ENCODE results near the gene ANKRD52.
"Not testable (repeated sequence)": the region's sequence is repeated elsewhere in the genome, so short reads cannot be mapped to it uniquely, and the experiment has no call there.

ANKRD52 gene

DNA sequence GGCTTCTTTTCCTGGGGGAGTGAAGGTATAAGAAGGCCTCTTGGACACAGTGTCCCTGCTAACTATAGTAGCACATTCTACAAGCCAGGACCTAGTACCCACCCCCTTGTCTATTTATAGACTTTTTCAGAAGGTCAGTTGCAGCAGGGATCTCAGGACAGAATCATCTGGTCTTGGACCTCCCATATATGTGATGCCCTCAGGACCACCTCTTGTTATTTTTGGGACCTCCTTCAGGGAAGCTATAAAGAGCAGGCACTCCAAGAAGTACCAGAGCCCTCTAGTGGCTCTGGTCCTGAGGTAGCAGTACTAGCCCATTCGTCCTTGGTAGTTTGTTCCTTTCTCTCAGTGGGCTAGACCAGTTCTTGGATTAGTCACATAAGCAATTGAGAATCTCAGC, 12.8 kb upstream of the ANKRD52 start:
- peak; percentile 16 for DNase-seq

DNA sequence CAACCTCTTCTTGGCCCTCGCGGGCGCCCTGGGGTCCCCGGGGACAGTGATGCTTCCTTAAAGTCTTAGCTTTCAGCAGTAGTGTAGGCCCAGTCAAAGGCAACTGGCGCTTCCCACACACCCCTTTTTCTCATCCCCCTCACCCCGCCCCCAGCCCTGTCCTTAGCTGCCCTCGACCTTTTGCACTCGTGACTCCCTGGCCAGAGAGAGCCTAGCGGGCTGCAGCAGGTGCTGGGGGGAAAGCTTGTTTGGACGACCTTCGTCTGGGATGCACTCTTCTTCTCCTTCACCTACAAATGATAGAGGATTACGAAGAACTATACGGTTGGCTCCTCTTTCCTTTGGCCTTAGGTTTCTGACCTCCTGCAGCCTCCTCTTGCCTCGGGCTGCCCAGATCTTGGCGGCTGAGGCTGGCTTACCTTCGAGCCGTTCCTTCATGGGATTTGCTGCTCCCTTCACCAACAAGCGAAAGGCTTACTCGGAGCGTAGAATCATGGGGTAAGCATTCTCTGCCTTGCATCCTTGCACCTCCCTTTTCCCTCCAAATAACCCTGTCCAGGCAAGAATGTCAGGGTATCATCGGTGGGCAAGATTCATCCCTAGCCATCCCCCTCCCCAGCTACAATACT, 9.4 kb upstream of the ANKRD52 start:
- DNase-seq, result no peak

DNA sequence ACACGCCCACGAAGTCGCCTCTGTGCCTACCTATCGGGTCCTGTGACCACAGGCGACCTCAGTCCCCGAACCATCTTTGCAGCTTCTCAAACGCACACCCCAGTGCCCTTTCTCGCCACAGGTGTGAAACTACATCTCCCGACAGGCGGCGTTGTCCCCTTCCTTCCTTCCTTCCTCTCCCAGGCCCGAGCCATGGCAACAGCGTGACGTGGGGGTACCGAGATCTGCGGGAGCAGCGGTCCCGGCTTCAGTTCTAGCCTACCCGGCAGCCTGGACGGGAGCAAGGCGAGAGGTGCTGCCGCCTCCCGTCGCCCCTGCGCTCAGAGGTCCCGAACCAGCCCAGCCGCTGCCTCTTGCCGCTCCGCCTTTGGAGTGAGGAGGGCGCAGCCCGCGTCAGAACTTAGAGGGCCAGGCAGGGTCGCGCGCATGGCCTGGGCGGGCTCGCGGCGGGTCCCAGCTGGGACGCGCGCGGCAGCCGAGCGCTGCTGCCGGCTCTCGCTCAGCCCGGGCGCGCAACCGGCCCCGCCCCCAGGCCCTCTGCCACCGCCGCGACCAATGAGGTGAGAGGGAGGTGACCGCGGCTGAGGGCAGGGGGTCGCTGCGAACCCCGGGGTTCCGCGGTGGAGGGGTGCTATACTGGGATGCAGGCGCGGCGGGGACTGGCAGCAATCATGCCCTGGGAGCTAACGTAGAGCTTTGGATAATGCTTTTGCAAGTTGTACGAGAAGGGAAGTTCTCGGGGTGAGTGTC, 8.7 kb upstream of the ANKRD52 start, which contains the start of gene COQ10A:
Gene COQ10A, plus strand, starts transcription at position 250 of the 750 bp plus-strand sequence. Its CDS starts 177 bp downstream, at position 427.
- DNase-seq, result peak; percentile 93

DNA sequence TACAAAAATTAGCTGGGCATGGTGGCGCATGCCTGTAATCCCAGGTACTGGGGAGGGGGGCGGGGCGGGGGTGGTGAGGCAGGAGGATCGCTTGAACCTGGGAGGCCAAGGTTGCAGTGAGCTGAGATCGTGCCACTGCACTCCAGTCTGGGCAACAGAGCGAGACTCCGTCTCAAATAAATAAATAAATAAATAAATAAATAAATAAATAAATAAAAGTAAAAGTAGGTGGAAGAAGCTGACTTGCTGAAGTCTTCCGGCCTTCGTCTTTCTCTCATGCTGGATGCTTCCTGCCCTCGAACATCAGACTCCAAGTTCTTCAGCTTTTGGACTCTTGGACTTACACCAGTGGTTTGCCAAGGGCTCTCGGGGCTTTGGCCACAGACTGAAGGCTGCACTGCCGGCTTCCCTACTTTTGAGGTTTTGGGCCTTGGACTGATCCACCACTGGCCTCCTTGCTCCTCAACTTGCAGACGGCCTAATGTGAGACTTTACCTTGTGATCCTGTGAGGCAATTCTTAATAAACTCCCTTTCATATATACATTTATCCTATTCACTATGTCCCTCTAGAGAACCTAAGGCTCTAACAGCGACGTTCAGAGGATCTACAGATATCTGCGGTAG, 8.0 kb upstream of the ANKRD52 start:
- not testable (repeated sequence) for DNase-seq

DNA sequence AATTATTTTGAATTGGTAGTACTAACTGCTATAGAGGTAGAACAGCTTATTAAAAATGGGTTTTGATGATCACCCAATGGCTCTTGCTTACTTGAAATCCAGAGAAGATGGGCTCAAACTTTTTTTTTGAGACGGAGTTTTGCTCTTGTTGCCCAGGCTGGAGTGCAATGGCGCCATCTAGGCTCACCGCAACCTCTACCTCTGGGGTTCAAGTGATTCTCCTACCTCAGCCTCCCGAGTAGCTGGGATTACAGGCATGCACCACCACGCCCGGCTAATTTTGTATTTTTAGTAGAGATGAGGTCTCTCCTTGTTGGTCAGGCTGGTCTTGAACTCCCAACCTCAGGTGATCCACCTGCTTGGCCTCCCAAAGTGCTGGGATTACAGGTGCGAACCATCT, 4.8 kb upstream of the ANKRD52 start:
- not testable (repeated sequence) for DNase-seq

DNA sequence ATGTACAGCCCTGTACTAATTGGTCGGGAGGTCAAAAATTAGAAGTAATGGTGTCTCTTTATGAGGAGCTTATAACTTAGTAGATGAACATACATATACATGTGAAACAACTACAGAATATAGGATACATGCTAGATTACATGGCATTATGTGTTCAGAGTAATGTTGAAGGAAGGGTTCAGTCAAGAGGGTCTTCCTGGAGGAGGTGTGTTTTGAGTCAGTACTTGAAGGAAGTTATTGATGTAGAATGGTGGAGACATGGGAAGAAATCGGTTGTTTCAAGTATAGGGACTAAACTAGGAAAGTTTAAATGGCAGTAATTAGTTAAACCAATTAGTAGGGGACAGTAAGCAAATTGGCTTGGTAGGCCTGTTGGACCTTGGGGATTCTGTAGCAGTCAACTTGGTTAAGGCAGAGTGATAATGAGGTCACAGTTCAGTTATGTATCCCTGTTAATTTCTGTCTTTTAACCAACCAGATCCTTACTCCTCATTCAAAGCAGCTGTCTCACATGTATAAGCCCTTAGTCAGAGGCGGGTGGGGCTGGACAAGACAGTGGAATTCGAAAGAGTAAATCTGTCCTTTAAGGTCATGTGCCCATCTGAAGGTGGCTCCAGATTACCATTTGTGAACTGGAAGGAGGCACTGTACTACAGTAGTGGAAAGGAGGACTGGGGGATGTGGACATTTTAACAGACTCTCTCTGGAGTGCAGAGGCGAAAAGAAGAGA, 3.5 kb upstream of the ANKRD52 start:
- no peak for DNase-seq

DNA sequence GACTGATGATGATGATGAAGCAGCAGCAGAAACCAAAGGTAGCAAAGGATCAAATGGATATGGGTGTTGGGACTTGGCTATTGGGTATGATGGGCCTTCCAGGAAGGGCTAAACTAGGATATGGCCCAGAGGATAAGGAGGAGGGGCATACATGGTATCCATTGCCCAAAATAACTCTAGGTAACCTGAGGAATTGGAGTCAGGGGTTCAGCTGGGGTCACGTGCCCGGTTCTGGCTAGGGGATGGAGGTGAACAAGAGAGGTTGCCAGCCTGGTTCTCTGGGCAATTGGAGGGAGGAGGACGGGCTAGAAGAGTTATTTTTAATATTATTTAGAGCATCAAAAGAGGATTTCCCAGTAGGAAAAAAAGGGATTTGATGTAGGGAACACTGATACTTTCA, 2.7 kb upstream of the ANKRD52 start:
- DNase-seq, result no peak

DNA sequence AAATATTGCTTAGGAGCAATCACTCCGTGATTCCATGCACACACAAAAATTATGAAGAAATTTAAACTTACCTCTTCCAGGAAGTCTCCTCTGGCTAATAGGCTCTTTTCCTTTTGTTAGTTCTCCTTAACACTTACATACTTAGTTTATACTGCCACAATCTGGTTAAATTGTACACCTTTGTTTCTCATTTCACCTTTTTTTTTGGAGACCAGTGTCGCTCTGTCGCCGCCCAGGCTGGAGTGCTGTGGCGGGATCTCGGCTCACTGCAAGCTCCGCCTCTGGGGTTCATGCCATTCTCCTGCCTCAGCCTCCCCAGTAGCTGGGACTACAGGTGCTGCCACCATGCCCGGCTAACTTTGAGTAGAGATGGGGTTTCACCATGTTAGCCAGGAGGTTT, 2.2 kb upstream of the ANKRD52 start:
- no peak for DNase-seq

DNA sequence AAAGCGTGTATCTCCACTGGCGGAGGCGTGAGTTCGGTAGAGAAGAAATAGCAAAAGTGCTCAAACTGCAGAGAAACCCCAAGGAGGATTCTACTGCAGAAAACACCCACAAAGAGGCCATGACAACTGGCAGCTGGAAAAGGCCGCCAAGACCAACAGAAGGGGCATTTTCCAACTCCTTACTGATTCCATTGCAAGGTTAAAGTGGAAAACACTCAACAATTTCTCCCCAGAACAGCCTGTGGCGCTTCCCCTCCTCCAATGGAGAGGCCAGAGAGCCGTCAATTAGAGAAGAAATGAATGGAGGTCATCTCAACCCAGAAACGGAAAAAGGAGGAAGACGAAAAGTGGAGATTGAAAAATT, 618 bp upstream of the ANKRD52 start:
- no peak for DNase-seq

DNA sequence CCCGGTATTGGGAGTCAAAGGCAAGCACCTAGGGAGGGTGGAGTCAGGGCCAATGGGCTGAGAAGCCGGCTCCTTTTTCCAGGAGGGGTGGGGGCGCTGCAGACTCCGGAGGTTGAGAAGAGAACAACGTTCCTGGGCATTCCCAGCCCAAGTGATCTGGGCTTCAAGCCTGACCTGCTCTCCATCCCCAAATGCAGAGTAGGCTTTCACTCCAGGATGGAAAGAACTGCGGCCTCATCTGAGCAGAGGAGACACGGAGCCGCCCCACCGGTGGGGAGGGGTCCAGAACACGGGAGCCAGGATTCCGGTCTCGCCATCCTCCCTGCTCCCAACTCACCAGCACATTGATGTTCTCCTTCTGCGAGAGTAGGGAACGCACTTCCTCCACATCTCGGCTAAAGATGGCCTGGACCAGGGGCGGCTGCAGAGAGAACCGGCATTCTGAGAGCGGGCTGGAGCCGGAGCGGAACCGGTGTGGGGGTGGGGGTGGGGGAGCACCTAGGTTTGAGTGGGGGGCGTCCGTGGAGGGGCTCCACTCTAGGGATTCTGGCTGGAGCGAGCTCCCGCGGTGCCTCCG, 605 bp downstream of the ANKRD52 start:
- peak; percentile 22 for DNase-seq

DNA sequence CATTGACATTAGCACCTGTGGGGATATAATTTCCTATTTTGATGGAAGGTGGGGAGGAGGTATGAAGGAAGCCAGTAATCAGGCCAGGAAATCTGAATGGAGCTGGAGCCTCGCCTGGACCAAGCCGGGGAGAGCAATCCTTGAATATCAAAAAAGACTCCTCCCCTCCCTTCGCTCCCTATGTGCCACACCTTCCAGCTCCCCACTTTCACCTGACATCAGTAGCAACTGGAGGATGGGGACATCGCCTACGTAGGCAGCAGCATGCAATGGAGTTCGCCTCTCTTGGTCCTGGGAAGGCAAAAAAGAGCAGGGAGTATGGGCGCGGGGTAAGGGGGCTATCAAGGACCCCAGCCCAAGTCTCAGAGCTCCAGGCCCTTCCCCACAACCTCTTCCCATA, 1.1 kb downstream of the ANKRD52 start:
- no peak for DNase-seq

DNA sequence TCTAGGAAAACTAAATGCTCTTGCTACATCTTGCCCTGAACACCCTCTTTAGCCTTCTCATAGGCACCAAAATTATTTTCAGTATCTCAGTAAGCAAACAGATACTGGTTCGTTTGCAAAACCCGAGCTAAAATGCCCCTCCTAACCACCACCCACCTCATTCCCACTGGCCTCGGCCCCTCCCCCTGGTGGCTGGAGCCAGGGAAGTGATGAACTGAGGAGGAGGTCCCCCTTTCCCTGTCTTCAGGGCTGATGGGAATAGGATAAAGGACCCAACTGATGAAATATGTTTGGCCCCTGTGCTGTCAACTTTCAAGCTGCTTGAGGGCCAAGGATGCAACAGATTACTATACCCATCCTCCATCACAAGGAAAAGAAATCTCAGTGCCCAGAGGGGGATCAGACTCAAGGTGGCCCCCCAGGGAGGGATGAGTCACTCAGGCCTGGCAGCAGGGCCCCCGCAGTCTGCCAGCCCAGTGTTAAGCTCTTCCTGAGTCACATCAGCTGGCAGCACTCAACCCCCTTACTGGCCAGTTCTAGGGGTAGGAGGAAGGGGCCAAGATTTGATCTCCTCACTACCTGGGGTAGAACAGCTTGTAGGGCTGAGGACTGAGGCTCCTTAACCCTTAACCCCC, 1.7 kb downstream of the ANKRD52 start:
- DNase-seq, result no peak

DNA sequence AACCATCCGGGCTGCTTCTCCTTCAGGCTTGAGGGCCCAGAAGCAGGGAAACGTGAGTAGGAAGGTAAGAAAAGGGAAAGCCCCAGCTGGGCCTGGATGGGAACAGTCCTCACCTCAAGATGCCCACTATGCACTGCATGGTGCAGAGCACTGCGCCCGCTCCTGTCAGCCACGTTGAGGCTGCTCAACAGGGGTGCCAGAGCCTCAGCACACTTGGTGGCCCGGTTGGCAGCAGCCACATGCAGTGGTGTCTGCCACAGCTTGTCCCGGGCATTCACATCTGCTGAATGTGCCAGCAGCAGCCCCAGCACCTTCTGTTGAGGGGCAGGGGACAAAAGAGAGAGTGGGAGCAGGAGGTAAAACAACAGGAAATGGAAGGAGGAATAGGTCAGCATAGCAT, 2.5 kb downstream of the ANKRD52 start:
- no peak for DNase-seq

DNA sequence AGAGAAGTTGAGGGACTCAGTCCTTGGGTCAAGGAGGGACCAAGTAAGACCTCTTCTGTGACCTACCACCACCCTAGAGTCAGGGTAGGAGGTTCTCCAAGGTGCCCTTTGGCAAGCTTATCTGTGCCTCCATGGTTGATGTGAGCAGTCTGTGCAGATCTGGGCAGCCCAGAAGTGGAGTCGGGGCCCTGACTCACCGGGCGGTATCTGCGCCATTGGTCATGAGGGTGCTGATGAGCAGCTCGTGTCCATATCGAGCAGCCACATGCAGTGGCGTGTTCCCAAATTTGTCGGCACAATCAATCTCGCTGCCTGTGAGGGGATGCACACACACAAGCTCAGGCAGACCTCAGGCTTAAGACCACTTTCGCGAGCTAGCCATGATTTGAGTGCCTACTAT, 5.1 kb downstream of the ANKRD52 start:
- no peak for DNase-seq

DNA sequence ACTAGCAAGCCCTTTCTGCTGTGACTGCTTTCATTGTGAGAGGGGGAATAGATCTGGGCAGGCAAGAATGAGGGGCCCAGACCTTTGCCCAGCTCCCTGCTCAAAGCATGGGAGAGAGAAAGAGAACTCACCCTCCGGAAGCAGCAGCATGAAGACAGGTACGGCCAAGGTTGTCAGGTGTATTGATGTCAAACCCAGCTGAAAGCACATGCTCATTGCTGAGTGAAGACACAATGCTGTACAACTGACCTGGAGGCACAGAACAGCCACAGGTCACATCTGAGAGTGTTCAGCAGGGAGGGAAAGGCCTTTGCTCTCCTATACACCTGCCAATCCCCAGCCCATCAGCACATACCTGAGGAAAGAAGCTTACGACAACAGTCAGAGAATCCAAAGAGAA, 5.5 kb downstream of the ANKRD52 start:
- DNase-seq, result no peak

DNA sequence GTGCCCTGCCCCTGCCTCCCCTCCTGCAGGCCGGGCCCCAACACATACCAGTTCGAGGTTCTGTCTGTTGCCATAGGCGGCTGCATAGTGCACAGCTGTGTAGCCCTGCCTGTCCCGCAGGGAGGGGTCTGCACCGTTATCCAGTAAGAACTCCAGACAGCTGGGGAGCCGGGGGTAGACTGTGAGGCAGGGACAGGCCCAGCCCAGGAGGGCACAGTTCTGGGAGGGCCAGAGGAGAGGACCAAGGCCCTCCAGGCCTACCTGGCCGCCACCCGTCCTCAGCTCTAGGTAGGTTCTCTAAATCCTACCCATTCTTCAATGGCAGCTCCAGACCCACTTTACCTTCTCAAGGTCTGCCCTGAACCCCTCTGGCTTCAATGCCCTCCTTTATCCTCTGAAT, 9.5 kb downstream of the ANKRD52 start:
- no peak for DNase-seq

DNA sequence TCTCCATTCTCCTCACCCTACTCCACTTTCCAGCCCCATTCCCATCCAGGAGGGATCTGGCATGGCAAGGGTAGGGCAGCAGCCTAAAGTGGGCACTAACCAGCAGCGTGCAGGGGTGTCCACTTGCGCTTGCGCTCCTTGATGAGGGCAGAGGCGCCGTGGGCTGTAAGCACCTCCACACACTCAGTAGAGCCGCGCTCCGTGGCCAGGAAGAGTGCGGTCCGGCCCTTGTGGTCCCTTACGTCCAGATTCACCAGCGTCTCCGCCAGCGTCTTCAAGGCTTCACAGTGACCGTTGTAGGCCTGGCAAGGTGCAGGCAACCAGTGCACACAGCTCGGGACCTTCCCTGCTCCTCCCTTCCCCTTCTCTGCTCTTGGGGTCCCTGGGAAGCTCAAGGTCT, 10.3 kb downstream of the ANKRD52 start:
- DNase-seq, result no peak

DNA sequence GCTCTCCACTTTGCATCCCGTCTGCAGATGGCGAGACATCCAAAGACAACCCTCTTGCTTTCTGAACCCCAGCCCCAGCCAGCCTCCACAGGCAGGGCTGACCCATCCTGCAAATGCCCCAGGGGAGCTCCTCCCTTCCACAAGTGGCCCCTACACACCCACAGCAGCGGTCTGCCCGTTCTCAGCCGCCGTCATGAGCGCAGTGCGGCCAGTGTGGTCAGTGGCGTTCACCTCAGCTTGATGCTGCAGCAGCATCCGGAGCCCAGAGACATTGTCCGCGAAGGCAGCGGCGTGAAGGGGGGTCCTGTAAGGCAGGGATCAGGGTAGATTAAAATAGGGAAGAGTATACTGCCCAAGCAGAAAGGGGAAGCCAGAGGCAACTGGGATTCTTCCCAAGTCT, 13.7 kb downstream of the ANKRD52 start:
- no peak for DNase-seq

DNA sequence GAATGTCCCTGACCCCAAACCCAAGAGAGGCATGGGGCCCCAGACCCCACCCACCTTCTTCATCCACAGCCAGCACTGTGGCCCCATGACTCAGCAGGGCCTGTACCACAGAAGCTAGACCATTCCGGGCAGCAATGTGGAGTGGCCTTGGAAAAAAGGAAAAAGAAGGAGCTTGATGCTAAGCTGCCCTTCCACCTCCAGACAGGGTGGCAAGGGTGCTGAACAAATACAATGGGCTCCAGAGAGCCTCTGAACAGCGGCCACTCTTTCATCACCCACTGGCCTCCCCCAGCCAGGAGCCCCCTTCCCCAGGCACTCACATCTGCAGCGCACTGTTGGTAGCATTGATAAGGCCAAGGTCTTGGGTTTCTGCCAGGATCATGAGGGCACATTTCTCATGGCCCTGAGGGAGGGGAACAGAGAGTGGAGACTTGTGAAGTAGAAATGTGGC, 14.4 kb downstream of the ANKRD52 start:
- DNase-seq, result no peak

DNA sequence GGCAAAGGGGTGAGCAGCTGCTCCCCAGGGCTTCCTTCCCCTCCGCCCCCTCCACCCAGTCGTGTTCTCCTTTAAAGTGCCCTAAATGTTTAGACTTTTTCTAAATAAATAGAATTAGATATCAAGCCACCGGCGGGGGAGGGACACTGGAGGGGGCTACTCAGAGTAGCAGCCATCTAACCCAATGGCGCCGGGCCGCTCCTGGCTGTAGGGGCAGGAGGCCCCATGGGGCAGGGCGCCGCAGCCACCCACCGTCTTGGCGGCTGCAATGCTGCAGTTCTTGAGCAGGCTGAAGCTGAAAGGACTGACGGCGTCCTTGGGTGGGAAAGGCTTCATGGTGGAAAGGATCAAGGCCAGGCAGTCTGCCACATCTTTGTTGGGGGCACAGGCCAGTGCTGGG, 15.2 kb downstream of the ANKRD52 start:
- DNase-seq, result no peak

DNA sequence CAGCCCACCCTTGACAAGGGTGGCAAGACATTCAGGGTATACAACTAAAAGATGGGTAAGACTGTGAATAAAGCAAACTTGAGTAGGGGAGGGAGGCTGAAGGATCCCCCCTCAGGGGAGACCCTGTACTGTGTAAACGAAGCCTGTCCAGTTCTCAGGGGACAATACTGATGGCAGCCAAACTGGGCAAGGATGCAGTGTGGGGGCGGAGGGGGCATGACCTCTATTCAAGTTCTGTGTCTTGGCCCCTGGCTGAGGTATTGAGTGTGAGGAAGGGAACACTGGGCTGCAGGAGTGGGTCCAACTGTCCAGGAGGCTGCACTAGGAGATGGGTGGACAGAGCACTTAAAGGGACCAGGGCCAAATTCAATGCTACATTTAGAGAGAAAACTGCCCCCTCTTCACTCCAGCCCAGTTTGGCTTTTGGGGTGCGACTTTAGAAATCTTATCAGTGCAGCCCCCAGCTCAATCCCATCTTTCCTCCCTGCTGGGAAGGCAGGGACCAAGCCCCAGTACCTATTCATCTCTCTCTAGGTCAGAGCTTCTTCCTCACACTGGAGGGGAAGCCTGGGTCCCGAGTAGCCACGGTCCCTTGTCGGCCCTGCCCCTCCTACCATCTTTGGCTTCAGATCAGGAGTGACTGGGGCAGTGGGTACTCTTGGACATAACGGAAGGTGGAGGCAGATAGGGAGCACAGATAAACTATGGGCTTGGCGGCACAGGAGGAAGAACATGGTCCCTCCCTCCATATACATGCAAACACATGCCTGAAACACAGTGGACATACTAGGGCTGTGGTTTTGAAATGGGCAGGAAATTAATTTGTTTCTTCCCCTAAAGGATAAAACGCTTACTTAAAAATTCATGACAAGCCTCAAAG, 16.5 kb downstream of the ANKRD52 start:
- no peak for DNase-seq

DNA sequence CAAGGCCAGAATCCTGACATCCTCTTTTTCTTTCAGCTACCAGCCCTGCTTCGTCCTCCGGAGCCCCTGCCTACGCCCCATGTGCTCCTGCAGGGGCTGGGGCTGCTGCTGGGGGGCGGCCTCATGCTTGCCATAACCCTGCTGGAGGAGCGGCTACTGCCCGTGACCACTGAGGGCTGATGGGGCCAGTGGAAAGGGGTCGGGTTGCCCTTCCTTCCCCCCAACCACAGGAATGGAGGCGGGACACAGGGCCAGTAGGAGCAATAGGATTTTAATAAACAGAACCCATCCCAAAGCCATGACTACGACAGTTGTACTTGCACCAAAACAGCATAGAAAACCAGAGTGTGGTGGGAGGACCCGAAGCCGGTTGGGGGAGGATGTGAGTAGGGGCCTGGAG, 20.6 kb downstream of the ANKRD52 start:
- no peak for DNase-seq

Data from CD4-positive, alpha-beta T cell treated with Interleukin-17A for 4 hours (primary cell).